ENCODE data around the gene GALNT18. TPM values are rescaled to one million over a fixed set of nuclear protein-coding genes. Genes with fewer than 3 reads are reported as not detected.

The GALNT18 gene
- total RNA-seq, 3 donors from 2014 or later (not counting 1 experiment from before 2014, with no cell fraction given): 0.18 to 0.42 (median 0.38) TPM

GRCh38 chr11:11301212-11301611 lies 320.6 kb downstream of the GALNT18 start:
- Mint-ChIP-seq H3K27ac (no peak overlapping the region), H3K4me1 (no peaks in the 10 kb centered on the region), H3K9me3 (no peaks in the 10 kb centered on the region), H3K36me3 (no peaks in the 10 kb centered on the region), H3K27me3 (ENCODE audit: low read depth in 2 of 2) (peaks cover 6 to 8% of the 10 kb centered on the region in 2 donors), H3K4me3 (no peak overlapping the region)
- Histone ChIP-seq H3K27me3 (ENCODE audit: control insufficient read depth, insufficient read depth, low read length) (no peaks in the 10 kb centered on the region), H3K4me3 (ENCODE audit: low read length) (no peak overlapping the region), H3K9me3 (ENCODE audit: control insufficient read depth, insufficient read depth, low read length) (no peaks in the 10 kb centered on the region), H3K4me1 (ENCODE audit: control insufficient read depth, insufficient read depth, low read length) (no peaks in the 10 kb centered on the region), H3K27ac (ENCODE audit: low read length) (no peak overlapping the region), H3K36me3 (ENCODE audit: control insufficient read depth, insufficient read depth, low read length) (no peaks in the 10 kb centered on the region)
- TF ChIP-seq CTCF (IDR thresholded peaks at IDR 0.05): no peak
- no peak for DNase-seq
- no peak for ATAC-seq
- 78% methylated on average over 6 of the region's 6 CpGs for WGBS (ENCODE audit: insufficient coverage)
- intact Hi-C loops (cut with micrococcal nuclease): no loop called here

GRCh38 chr11:11297578-11297977 lies 324.2 kb downstream of the GALNT18 start:
- Histone ChIP-seq H3K4me1 (ENCODE audit: control insufficient read depth, insufficient read depth, low read length) (no peaks in the 10 kb centered on the region), H3K27me3 (ENCODE audit: control insufficient read depth, insufficient read depth, low read length) (no peaks in the 10 kb centered on the region), H3K36me3 (ENCODE audit: control insufficient read depth, insufficient read depth, low read length) (no peaks in the 10 kb centered on the region), H3K9me3 (ENCODE audit: control insufficient read depth, insufficient read depth, low read length) (no peaks in the 10 kb centered on the region), H3K4me3 (ENCODE audit: low read length) (no peak overlapping the region), H3K27ac (ENCODE audit: low read length) (no peak overlapping the region)
- intact Hi-C loops (cut with micrococcal nuclease): no loop called here
- Mint-ChIP-seq H3K4me1 (no peaks in the 10 kb centered on the region), H3K9me3 (no peaks in the 10 kb centered on the region), H3K4me3 (no peak overlapping the region), H3K36me3 (no peaks in the 10 kb centered on the region), H3K27ac (no peak overlapping the region), H3K27me3 (ENCODE audit: low read depth in 2 of 2) (peaks cover 0 to 3% of the 10 kb centered on the region in 2 donors)
- DNase-seq (no peak), ATAC-seq (no peak)
- WGBS (ENCODE audit: insufficient coverage): 73% methylated on average over 6 of the region's 6 CpGs
- TF ChIP-seq CTCF (IDR thresholded peaks at IDR 0.05): no peak

- DNase-seq: no peak
- H3K9me3 Mint-ChIP-seq: no peaks in the 10 kb centered on the region
- Histone ChIP-seq H3K27me3 (ENCODE audit: control insufficient read depth, insufficient read depth, low read length) (no peaks in the 10 kb centered on the region), H3K27ac (ENCODE audit: low read length) (no peak overlapping the region), H3K36me3 (ENCODE audit: control insufficient read depth, insufficient read depth, low read length) (no peaks in the 10 kb centered on the region), H3K4me1 (ENCODE audit: control insufficient read depth, insufficient read depth, low read length) (no peaks in the 10 kb centered on the region), H3K4me3 (ENCODE audit: low read length) (no peak overlapping the region), H3K9me3 (ENCODE audit: control insufficient read depth, insufficient read depth, low read length) (no peaks in the 10 kb centered on the region)
- H3K4me3 Mint-ChIP-seq: no peak overlapping the region
- H3K27me3 Mint-ChIP-seq (ENCODE audit: low read depth in 2 of 2): peaks cover 0 to under 1% of the 10 kb centered on the region in 2 donors
- H3K4me1 Mint-ChIP-seq: no peaks in the 10 kb centered on the region
- intact Hi-C loops (cut with micrococcal nuclease): no loop called here
- no peak for ATAC-seq
- TF ChIP-seq CTCF (IDR thresholded peaks at IDR 0.05): no peak
- 88% methylated on average over 3 of the region's 3 CpGs for WGBS (ENCODE audit: insufficient coverage)
- no peaks in the 10 kb centered on the region for H3K36me3 Mint-ChIP-seq
- H3K27ac Mint-ChIP-seq: no peak overlapping the region
These were observed 325.4 kb downstream of the GALNT18 start for GRCh38 chr11:11296434-11296833.

GRCh38 chr11:11294551-11294855 lies 327.3 kb downstream of the GALNT18 start:
- intact Hi-C loops (cut with micrococcal nuclease): no loop called here
- no peak for ATAC-seq
- 82% methylated on average over 2 of the region's 3 CpGs for WGBS (ENCODE audit: insufficient coverage)

More at GRCh38 chr11:11294551-11294855, 327.3 kb downstream of the GALNT18 start:
- DNase-seq: no peak
- no peaks in the 10 kb centered on the region for H3K4me1 ChIP-seq (ENCODE audit: control insufficient read depth, insufficient read depth, low read length)
- H3K4me3 ChIP-seq (ENCODE audit: low read length): no peak overlapping the region
- H3K4me3 Mint-ChIP-seq: no peak overlapping the region
- H3K36me3 ChIP-seq (ENCODE audit: control insufficient read depth, insufficient read depth, low read length): no peaks in the 10 kb centered on the region
- no peak overlapping the region for H3K27ac ChIP-seq (ENCODE audit: low read length)
- TF ChIP-seq CTCF (IDR thresholded peaks at IDR 0.05): no peak
- H3K27me3 Mint-ChIP-seq (ENCODE audit: low read depth in 2 of 2): peaks cover 0 to 4% of the 10 kb centered on the region in 2 donors
- no peaks in the 10 kb centered on the region for H3K36me3 Mint-ChIP-seq
- H3K9me3 ChIP-seq (ENCODE audit: control insufficient read depth, insufficient read depth, low read length): no peaks in the 10 kb centered on the region
- no peaks in the 10 kb centered on the region for H3K27me3 ChIP-seq (ENCODE audit: control insufficient read depth, insufficient read depth, low read length)
- H3K9me3 Mint-ChIP-seq: no peaks in the 10 kb centered on the region
- no peak overlapping the region for H3K27ac Mint-ChIP-seq
- H3K4me1 Mint-ChIP-seq: no peaks in the 10 kb centered on the region

Measured in natural killer cell (primary cell).